BJ (cell line): Measurements from ENCODE around the gene UGT1A9. TPM values are rescaled to one million over a fixed set of nuclear protein-coding genes. Genes with fewer than 3 reads are reported as not detected.

Source experiments
- CTCF ChIA-PET: fragments of 350-600 bp; formaldehyde crosslinking; extraction: SDS; loops from one replicate; lab custom pipeline; 2021; ENCODE audit warnings: antibody characterized with exemption, inconsistent platforms; lab: Yijun Ruan, JAX
- POLR2A ChIA-PET: fragments of 300-600 bp; sonication (Branson Sonifier 250); formaldehyde crosslinking; extraction: SDS; loops from one replicate; lab custom pipeline; 2021; ENCODE audit warnings: antibody characterized with exemption; lab: Charles Lee
- DNase-seq: peaks from one replicate; pipeline ENCODE4 v3.0.0-alpha.2; 2011; ENCODE audit warnings: low read depth
- H3K27me3 ChIP-seq: 2 replicates; pipeline ENCODE4 v1.6.0; 2011; ENCODE audit warnings: low read length; ENCODE audit not compliant: control insufficient read depth, insufficient read depth
- H3K36me3 ChIP-seq: 2 replicates; pipeline ENCODE4 v1.5.1; 2011; ENCODE audit warnings: low read length; ENCODE audit not compliant: control insufficient read depth, insufficient read depth
- H3K4me3 ChIP-seq: 2 replicates; pipeline ENCODE4 v1.5.1; 2011; ENCODE audit warnings: low read depth, mild to moderate bottlenecking, control low read depth, low read length
- CTCF ChIP-seq: IDR thresholded peaks from 2 replicates; pipeline ENCODE4 v1.5.1; 2011; ENCODE audit warnings: low read depth, mild to moderate bottlenecking, control low read depth, inconsistent platforms, low read length, moderate library complexity; ENCODE audit not compliant: insufficient read depth
- polyA plus RNA-seq: library from polyadenylated mRNA; depleted of rRNA; stranded (reverse); fragments of >200 nt; gene quantifications from 2 replicates; pipeline ENCODE4 v1.2.3, GENCODE V29; 2011

The UGT1A9 gene
- polyA plus RNA-seq, 1 experiment: not detected

DNA sequence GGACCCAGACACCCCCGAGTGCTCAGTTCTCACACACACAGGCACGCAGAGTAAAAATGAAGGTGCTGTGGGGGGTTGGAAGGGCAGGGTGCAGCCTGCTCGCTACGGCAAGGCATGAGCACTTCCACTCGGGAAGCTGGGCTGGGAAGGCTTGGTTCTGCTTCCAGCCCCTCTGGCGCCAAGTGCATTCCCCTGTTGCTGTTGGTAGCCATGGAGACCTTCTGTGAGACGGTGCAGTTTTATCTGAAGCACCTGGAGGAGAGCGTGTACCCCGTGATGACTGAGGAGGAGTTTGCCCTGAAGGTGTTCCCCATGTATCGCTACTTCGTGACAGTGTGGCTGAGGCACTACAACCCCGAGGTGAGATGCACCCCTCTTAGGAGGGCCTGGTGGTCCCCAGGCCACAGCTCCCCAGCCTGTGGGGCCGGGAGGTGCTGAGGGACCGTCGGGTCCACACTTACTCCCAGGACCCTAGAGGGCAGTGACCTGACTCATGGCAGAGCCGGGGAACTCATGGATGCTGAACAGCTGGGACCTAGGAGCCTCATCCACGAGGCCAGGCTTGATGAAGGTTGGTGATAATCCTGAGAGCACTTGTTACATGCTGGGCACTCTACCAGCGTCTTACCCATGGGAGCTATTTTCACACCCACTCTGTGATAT, 121.9 kb downstream of the UGT1A9 start:
- no peaks in the 10 kb centered on the region for H3K36me3 ChIP-seq
- no peak overlapping the region for H3K4me3 ChIP-seq
- no peak for DNase-seq
- CTCF ChIA-PET: no interaction called here
- TF ChIP-seq CTCF: no peak
- H3K27me3 ChIP-seq: no peaks in the 10 kb centered on the region
- POLR2A ChIA-PET: no interaction called here

- TF ChIP-seq CTCF: no peak
- ChIA-PET CTCF (no interaction called here), POLR2A (no interaction called here)
- no peaks in the 10 kb centered on the region for H3K36me3 ChIP-seq
- DNase-seq: no peak
- no peaks in the 10 kb centered on the region for H3K27me3 ChIP-seq
- H3K4me3 ChIP-seq: no peak overlapping the region
Measured at GRCh38 chr2:233794128-233794658, 122.5 kb downstream of the UGT1A9 start.

DNA sequence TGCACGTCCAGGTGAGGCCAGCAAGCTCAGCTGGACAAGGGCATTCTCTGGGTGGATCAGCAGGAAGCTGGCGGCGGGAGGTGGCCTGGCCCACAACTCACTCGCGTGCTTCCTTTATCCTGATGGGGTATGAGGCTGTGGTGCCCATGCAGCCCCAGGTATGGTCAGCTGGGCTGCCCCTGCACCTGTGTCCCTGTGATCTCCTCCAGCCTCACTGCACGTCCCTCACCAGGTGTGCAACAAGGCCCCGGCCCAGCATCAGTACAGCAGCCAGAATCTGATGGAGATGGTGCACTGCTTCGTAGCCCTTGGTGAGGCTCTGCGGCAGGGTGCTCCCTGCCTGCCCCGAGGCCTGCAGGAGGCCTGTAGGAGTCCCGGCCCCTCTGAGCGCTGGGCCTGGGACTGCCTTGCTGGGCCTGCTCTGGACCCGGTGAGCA, 124.1 kb downstream of the UGT1A9 start:
- no peak for TF ChIP-seq CTCF
- no peak for DNase-seq
- ChIA-PET CTCF (no interaction called here), POLR2A (no interaction called here)
- Histone ChIP-seq H3K4me3 (no peak overlapping the region), H3K36me3 (no peaks in the 10 kb centered on the region), H3K27me3 (no peaks in the 10 kb centered on the region)

DNA sequence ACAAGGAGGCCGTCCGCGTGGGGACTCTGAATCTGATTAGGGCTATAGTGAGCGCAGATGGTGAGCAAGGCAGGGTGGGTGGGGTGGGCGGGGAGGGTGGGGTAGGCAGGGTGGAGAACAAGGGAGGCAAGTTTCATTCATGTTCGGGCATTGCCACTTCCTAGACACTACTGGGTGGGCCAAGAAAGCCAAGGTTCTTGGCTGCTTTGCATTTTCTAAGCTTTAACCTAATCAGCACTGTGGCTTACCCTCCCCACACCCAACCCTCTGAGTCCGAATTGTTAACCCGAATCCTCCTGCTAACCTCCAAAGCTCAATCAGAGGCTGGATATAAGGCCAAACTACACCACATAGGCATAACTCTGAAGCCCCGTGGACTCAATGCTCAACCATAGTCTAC, 124.6 kb downstream of the UGT1A9 start:
- DNase-seq: no peak
- ChIA-PET POLR2A (no interaction called here), CTCF (no interaction called here)
- no peak for TF ChIP-seq CTCF
- H3K36me3 ChIP-seq: no peaks in the 10 kb centered on the region
- no peak overlapping the region for H3K4me3 ChIP-seq
- H3K27me3 ChIP-seq: no peaks in the 10 kb centered on the region

DNA sequence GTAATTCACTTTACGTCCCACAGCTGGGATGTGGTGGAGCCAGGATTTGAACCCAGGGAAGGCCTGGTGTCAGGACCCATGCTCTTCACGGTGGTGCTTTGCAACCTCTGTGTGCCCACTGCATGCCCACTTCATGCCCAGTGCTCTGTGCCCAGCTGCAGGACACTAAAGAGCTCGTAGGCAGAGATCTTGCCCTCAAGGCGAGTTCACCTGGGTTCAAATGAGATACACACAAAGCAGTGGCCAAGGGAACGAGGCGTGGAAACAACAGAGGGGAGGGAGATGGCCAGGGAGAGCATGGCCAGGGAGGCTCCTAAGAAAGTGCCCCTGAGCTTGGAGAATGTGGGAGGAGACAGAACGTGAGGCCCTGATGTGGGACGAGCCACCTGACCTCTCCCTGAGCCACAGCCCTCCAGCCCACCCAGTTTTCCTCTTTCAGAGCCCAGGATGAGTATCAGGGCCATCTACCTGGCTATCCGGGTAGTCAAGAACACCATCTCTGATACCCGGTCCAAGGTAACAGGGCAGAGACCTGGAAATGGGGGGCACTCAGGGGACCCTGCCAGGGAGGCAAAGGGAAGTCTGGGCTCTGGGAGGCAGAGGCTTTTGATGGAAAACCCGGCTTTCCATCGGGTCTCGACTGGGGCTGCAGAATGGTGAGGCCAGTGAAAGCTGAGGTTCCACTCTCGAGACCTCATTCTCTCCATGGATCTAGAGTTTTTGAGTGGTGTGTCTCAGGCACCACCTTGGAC, 126.8 kb downstream of the UGT1A9 start:
- no peak for TF ChIP-seq CTCF
- POLR2A ChIA-PET: no interaction called here
- CTCF ChIA-PET: no interaction called here
- no peak for DNase-seq
- Histone ChIP-seq H3K36me3 (no peaks in the 10 kb centered on the region), H3K27me3 (no peaks in the 10 kb centered on the region), H3K4me3 (no peak overlapping the region)
